A673 (cell line): ENCODE results near the gene FAM200C.

Experiments used
- EZH2 ChIP-seq: fragments of 200-600 bp; sonication (generic); IDR thresholded peaks from 2 replicates; pipeline ENCODE4 v1.6.1; 2017; ENCODE audit warnings: borderline replicate concordance, low read depth, mild to moderate bottlenecking, mixed read lengths, antibody characterized with exemption, low read length; ENCODE audit not compliant: poor library complexity, severe bottlenecking
- TF ChIP-seq, protein P1 (sequence below): fragments of 300-800, 200-600 bp; sonication (generic); conservative IDR thresholded peaks from 2 replicates; pipeline ENCODE4 v1.5.1; 2017; ENCODE audit warnings: low read depth, mild to moderate bottlenecking, antibody characterized with exemption, low read length, moderate library complexity, mixed read lengths

DNA sequence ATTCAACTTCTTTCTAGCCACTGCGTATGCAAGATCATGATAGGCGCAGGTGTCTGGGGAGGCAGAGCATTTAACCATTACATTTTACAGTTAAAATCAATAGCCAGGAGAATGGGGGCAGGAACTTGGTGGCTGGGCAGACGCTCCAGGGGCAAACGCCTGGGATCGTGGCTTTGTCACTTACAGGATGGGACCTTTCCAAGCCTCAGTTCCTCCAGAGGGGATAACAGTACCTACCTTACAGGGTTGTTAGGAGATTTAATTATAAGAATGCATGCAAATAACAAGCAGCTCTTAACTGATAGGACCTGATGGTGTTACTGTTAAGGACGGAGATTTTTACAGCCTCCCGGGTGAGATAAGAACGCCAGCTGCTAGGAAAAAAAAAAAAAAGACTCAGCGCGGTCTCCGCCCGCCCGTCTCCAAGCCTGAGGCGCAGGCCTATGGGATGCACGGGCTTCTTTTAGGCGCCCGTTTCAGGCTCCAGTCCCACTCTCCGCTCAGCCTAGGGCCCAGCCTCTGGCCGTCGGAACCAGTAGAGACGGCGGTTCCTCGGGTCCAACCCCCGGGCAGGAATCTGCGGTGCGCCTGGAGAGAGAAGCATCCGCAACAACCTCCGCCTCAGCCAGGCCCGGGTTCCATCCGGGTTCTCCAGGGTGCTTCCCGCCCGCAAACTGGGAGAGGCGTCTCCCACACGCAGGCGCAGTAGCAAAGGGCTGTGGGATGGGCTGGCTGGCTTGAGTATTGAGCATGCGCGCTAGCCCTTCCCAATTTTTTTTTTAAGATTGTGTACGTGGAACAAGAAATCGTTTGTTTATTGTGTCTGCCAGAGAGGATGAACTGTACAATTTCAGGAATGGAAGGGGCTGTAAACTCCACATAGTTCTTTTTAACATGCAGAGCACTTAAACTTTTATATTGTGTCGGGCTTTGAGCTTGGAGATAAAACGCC, at the start of gene FAM200C:
- TF ChIP-seq, protein P1, sequence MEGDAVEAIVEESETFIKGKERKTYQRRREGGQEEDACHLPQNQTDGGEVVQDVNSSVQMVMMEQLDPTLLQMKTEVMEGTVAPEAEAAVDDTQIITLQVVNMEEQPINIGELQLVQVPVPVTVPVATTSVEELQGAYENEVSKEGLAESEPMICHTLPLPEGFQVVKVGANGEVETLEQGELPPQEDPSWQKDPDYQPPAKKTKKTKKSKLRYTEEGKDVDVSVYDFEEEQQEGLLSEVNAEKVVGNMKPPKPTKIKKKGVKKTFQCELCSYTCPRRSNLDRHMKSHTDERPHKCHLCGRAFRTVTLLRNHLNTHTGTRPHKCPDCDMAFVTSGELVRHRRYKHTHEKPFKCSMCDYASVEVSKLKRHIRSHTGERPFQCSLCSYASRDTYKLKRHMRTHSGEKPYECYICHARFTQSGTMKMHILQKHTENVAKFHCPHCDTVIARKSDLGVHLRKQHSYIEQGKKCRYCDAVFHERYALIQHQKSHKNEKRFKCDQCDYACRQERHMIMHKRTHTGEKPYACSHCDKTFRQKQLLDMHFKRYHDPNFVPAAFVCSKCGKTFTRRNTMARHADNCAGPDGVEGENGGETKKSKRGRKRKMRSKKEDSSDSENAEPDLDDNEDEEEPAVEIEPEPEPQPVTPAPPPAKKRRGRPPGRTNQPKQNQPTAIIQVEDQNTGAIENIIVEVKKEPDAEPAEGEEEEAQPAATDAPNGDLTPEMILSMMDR, result no peak
- TF ChIP-seq EZH2, result no peak
